GM18907 (cell line): ENCODE measurements around the gene EGFL8.
"Not testable (repeated sequence)": the region's sequence is repeated elsewhere in the genome, so short reads cannot be mapped to it uniquely, and the experiment has no call there.

Experiments
- ATAC-seq: cut with Tn5 transposase; IDR thresholded peaks from one replicate; pipeline ENCODE4 v1.9.1; 2021; ENCODE audit warnings: mild to moderate bottlenecking, moderate library complexity; ENCODE audit not compliant: unreplicated experiment

EGFL8 gene

GRCh38 chr6:32194825-32195651, 30.6 kb downstream of the EGFL8 start:
- ATAC-seq: peak; percentile 70

DNA sequence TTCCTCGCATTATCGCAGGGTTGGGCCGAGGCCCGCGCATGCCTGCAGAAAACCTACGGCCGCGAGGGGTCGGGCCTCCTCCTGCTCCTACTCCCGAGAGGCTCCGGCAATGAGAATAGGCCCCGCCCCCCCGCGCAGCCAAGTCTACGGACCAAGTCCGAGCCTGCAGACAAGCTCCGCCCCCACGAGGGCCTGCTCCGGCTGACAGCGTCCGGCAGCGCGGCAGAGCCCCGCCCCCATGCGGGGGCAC, 31.2 kb downstream of the EGFL8 start:
- no peak for ATAC-seq

GRCh38 chr6:32195902-32196681, 31.7 kb downstream of the EGFL8 start:
- peak; percentile 77 for ATAC-seq

- ATAC-seq: no peak
Observed at GRCh38 chr6:32196682-32197616, 32.6 kb downstream of the EGFL8 start.

- no peak for ATAC-seq
Observed at GRCh38 chr6:32198345-32198696, 33.9 kb downstream of the EGFL8 start.

GRCh38 chr6:32198866-32199265, 34.5 kb downstream of the EGFL8 start:
- ATAC-seq: no peak

- no peak for ATAC-seq
Observed at GRCh38 chr6:32200711-32201475, 36.5 kb downstream of the EGFL8 start.

DNA sequence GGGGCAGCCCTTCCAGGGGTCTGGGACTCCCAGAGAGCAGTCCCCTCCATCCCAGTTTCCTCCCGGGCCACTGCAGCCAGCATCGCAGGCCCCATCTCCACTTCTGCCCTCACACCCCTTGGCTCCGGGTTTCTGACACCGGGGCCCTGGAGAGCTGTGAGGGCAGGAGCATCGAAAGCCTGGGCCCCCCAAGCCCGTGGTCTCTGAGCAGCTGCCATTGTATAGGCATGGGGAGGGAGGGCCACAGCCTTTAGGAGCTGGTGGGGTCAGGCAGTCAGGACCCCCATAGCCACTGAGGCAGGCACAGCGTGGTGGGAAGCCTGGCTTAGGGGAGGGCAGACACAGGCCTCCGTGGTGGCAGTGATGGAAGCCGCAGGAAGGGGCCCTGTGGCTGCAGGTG, 37.8 kb downstream of the EGFL8 start:
- ATAC-seq: no peak

- ATAC-seq: no peak
Observed at GRCh38 chr6:32203426-32204267, 39.3 kb downstream of the EGFL8 start.

DNA sequence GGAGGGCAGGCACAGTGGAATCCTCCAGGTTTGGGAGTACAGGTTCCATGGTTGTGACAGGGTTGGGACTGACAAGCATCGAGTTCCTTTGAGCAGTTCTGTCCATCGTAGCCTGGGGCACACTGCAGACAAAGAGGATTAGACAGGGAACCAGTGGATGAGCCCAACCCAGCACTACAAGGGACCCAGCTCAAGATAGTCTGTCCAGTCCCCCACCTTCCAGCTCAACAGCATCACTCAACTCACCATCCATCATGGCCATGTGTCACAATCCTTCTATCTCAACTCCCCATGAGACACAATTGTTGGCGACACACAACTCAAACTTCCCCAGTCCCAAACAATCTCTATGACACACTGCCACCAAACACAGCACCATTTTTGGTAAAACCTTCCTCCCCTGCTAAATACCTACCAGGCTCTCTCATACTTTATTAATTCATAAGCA, 39.9 kb downstream of the EGFL8 start:
- ATAC-seq: no peak

GRCh38 chr6:32208996-32209395, 44.6 kb downstream of the EGFL8 start:
- ATAC-seq: no peak

DNA sequence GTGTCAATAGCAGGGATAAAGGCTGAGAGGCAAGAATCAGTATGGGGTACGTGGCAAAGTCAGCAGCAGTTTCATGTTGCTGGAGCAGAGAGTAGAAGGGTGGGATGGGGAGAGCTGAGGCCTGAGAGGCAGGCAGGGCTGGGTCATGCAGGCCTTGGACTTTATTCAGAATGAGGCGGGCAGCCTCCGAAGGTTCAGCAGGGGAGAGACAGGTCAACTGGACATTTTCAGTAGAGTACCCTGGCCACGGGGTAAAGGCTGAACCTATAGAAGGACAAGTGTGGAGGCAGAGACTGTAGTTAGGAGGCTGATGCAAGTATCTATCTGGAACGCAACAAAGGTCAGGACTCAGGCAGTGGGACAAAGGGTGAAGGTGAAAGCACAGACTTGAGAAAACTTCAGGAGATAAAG, 45.8 kb downstream of the EGFL8 start:
- no peak for ATAC-seq

GRCh38 chr6:32211432-32211831, 47.0 kb downstream of the EGFL8 start:
- not testable (repeated sequence) for ATAC-seq

DNA sequence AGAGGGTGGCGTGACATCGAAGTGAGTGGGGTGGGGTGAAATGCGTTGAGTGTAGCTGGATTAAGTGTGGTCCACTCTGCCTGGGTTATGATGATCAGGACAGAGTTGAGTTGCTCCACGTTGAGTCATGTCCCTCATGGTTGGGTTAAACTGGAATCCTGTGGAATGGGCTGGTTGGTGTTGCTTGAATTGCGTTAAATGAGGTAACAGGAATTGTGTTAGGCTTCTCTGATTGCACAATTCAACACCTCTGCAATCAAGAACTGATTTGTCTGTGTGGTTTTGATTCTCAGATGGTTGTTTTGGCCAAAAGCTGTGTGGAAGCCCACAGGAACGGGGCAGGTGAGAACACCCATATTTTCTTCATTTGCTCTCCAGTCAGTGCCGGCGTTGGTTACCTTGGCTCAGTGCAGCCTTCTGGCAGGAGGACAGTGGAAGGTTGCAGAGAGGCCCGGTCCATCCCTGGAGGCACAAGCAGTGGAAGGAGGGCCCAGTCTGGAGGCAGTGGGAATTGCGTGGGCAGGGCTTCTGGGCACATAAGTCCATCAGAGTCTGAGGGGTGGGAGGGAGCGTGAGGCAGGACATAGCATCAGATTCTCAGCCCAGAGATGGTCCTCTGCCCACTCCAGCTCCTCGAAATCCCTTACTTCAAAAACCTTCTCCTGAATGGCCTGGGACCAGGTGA, 47.8 kb downstream of the EGFL8 start:
- no peak for ATAC-seq

GRCh38 chr6:32213649-32214048, 49.3 kb downstream of the EGFL8 start:
- no peak for ATAC-seq

DNA sequence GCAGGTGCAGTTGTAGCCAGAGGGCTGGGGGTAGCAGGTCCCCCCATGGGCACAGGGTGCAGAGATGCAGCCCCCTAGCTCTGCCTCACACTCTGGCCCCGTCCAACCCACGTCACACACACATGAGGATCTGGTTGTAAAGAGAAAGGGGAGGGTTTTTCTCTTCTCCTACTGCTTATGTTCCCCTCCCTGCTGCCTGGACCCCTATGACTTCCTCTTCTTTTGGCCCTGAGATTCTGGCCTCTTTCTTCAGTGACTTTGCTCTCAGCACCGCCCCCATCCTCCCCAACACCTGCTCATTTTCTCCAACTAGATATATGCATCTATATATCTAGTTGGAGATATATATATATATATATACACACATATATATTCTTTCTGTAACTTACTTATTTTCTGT, 49.7 kb downstream of the EGFL8 start:
- ATAC-seq: no peak

GRCh38 chr6:32215617-32216016, 51.2 kb downstream of the EGFL8 start:
- ATAC-seq: no peak

GRCh38 chr6:32216285-32216684, 51.9 kb downstream of the EGFL8 start:
- no peak for ATAC-seq

- ATAC-seq: no peak
Observed at GRCh38 chr6:32216998-32217397, 52.6 kb downstream of the EGFL8 start.
